DOHH2 (cell line): ENCODE results near the gene C6orf89.

Experiments
- H3F3A ChIP-seq: fragments of 200-600 bp; sonication (generic), shearing (Covaris generic); 2 replicates; pipeline ENCODE4 v1.6.0; 2016; ENCODE audit warnings: antibody characterized with exemption, mild to moderate bottlenecking; ENCODE audit not compliant: control insufficient read depth, insufficient read depth
- H3K27ac ChIP-seq: fragments of 200-600 bp; sonication (generic); 2 replicates; pipeline ENCODE4 v1.5.1; 2014; ENCODE audit warnings: low read depth, mild to moderate bottlenecking, low read length, moderate library complexity
- H3K27me3 ChIP-seq: fragments of 200-600 bp; sonication (generic); 2 replicates; pipeline ENCODE4 v1.6.1; 2014; ENCODE audit warnings: mild to moderate bottlenecking, low read length, mixed read lengths; ENCODE audit not compliant: control insufficient read depth
- H3K36me3 ChIP-seq: fragments of 200-600 bp; sonication (generic); 2 replicates; pipeline ENCODE4 v1.6.1; 2014; ENCODE audit warnings: mild to moderate bottlenecking, low read length, moderate library complexity, mixed read lengths; ENCODE audit not compliant: control insufficient read depth
- H3K4me1 ChIP-seq: fragments of 200-600 bp; sonication (generic); 2 replicates; pipeline ENCODE4 v1.6.1; 2014; ENCODE audit warnings: mild to moderate bottlenecking, low read length, mixed read lengths; ENCODE audit not compliant: control insufficient read depth
- H3K4me2 ChIP-seq: fragments of 200-600 bp; sonication (generic); 2 replicates; pipeline ENCODE4 v1.6.0; 2014; ENCODE audit warnings: mild to moderate bottlenecking, low read length, moderate library complexity
- H3K4me3 ChIP-seq: fragments of 200-600 bp; sonication (generic); 2 replicates; pipeline ENCODE4 v1.5.1; 2014; ENCODE audit warnings: mild to moderate bottlenecking, low read length, mixed read lengths
- H3K79me2 ChIP-seq: fragments of 200-600 bp; sonication (generic); 2 replicates; pipeline ENCODE4 v1.6.1; 2014; ENCODE audit warnings: mild to moderate bottlenecking, low read length, mixed read lengths; ENCODE audit not compliant: control insufficient read depth
- H3K9me2 ChIP-seq: fragments of 200-600 bp; sonication (generic); replicated peaks from 2 replicates; pipeline ENCODE4 v1.6.1; 2014; ENCODE audit warnings: mild to moderate bottlenecking, low read length, mixed read lengths; ENCODE audit not compliant: control insufficient read depth
- H3K9me3 ChIP-seq: fragments of 200-600 bp; sonication (generic); 2 replicates; pipeline ENCODE4 v1.6.1; 2014; ENCODE audit warnings: antibody characterized with exemption, low read length, mixed read lengths; ENCODE audit not compliant: control insufficient read depth, insufficient read depth
- H4K20me1 ChIP-seq: fragments of 200-600 bp; sonication (generic); 2 replicates; pipeline ENCODE4 v1.6.0; 2014; ENCODE audit warnings: low read depth, mild to moderate bottlenecking, antibody characterized with exemption, low read length, moderate library complexity; ENCODE audit not compliant: control insufficient read depth, insufficient read depth
- EZH2phosphoT487 ChIP-seq: fragments of 200-600 bp; sonication (generic); IDR thresholded peaks from 2 replicates; pipeline ENCODE4 v1.6.1; 2017; ENCODE audit warnings: borderline replicate concordance, mild to moderate bottlenecking, antibody characterized with exemption, low read length, moderate library complexity, mixed read lengths
- TF ChIP-seq, protein P1 (sequence below): fragments of 200-600 bp; sonication (generic); IDR thresholded peaks from one replicate; pipeline ENCODE4 v1.5.1; 2014; ENCODE audit warnings: antibody characterized with exemption, mild to moderate bottlenecking, low read depth, low read length; ENCODE audit not compliant: poor library complexity, severe bottlenecking

C6orf89 gene

DNA sequence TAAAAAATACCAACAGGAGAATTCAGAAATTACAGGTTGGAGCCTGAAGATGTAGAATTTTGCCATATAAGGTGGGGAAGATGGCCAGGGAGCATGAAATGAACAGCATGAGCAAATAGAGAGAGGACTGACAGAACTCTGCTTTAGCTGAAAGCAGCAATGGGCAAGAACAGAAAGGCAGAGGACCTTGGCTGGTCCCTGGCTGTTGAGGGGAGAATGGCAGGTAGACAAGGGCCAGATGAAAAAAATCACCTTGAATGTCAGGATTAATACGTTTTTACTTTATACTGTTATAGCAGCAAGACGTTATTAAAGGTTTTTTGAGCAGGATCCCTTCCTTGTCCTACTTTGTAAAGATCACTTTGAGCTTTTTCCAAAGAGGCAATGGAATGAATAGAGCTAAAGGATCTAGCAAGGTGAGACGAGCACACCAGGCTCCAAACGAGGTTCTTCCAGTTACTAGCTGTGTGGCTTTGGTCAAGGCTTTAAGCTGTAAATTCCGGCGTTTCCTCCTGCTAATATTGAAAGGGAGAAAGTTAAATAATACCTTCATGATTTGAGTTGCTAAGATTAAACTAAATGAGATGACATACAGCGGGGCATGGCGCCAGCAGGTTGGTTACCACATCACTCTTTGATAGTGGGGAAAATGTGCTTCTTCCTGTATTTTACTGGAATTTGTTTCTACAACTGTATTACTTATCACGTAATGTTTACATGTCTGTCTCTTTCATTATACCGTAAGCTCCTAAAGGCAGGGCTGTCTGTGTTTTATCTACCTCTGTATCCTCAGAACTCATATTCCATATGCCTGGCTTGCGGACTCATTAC, 11.9 kb upstream of the C6orf89 start:
- H3K27ac ChIP-seq: peak overlapping the region; percentile 71
- peak overlapping the region; percentile 70 for H3K4me2 ChIP-seq
- peaks cover 55% of the 10 kb centered on the region for H3K79me2 ChIP-seq
- H3K4me1 ChIP-seq: peaks cover 27% of the 10 kb centered on the region
- no peak for TF ChIP-seq EZH2phosphoT487
- TF ChIP-seq, protein P1, sequence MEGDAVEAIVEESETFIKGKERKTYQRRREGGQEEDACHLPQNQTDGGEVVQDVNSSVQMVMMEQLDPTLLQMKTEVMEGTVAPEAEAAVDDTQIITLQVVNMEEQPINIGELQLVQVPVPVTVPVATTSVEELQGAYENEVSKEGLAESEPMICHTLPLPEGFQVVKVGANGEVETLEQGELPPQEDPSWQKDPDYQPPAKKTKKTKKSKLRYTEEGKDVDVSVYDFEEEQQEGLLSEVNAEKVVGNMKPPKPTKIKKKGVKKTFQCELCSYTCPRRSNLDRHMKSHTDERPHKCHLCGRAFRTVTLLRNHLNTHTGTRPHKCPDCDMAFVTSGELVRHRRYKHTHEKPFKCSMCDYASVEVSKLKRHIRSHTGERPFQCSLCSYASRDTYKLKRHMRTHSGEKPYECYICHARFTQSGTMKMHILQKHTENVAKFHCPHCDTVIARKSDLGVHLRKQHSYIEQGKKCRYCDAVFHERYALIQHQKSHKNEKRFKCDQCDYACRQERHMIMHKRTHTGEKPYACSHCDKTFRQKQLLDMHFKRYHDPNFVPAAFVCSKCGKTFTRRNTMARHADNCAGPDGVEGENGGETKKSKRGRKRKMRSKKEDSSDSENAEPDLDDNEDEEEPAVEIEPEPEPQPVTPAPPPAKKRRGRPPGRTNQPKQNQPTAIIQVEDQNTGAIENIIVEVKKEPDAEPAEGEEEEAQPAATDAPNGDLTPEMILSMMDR: peak; percentile 13
- H3K9me2 ChIP-seq: no peaks in the 10 kb centered on the region
- H3K27me3 ChIP-seq: no peaks in the 10 kb centered on the region
- H3K4me3 ChIP-seq: peak overlapping the region; percentile 86
- H3K36me3 ChIP-seq: peaks cover 40% of the 10 kb centered on the region
- no peaks in the 10 kb centered on the region for H3K9me3 ChIP-seq
- H4K20me1 ChIP-seq: no peaks in the 10 kb centered on the region
- H3F3A ChIP-seq: no peaks in the 10 kb centered on the region

DNA sequence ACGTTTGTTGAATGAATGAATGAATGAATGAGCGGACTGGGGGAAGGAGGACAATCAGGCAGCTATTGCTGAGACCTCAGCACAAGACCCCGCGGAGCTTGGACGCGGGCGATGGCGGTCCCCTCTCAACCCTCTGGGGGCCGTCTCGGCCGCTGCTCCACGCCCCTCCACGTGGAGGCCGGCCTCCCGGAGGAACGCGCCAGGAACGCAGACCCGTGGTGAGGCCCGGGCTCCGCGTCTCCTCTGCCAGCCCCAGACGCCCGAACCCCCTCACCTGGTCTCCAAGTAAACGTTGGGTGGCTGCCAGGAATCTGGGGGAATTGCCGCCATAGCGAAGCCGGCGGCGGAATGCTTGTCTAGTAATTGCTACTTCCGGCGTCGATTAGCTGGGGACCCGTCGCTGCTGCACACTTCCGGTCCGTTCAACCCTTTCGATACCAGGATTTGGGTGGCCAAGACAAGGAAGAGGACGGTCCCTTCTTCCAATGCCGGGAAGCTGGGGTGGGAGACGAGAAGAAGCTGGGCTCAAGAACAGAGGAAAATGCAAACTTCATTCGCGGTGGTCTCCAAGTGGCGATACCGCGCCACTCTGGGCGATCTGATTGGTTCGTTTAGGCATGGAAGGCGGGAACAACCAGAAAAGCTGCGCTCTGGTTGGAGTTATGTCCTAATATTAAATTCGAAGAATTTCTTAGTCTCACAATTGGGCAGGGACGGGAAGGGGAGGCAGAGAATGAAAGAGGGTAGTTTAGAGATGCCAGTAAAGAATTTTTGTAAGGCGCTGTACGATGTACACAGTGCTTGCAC, 11.1 kb upstream of the C6orf89 start, which contains the start of gene PPIL1:
TSS of gene PPIL1 (minus strand) at position 361 of the 807 bp plus-strand sequence. CDS start at position 330, 31 bp downstream.
- H3K27ac ChIP-seq: peak within 1 kb of the TSS; percentile 71
- TF ChIP-seq, protein P1: peak; percentile 15
- no peak for TF ChIP-seq EZH2phosphoT487

DNA sequence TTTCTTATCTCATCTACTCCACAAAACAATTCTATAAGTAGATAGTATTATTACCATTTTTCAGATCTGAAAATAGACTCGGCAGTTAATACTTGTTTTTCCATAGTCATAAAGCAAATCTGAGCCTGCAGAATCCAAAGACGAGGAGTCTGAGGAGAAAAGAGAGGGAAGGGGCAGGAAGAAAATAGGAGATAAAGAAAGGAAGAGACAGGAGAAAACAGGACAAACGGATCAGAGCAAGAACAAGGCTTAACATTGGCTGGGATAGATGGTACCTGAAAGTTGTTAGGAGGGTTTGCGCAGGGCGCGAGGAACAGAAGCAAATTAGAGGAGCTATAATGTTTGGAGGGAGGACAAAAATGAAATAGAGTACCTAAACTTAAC, 10.5 kb upstream of the C6orf89 start:
- Histone ChIP-seq H3K36me3 (peaks cover 30% of the 10 kb centered on the region), H3F3A (no peaks in the 10 kb centered on the region), H3K4me1 (peaks cover 27% of the 10 kb centered on the region), H3K79me2 (peaks cover 41% of the 10 kb centered on the region), H3K4me2 (peak overlapping the region; percentile 70), H3K27me3 (no peaks in the 10 kb centered on the region), H3K27ac (peak overlapping the region; percentile 71), H3K4me3 (peak overlapping the region; percentile 86), H4K20me1 (no peaks in the 10 kb centered on the region), H3K9me3 (no peaks in the 10 kb centered on the region), H3K9me2 (no peaks in the 10 kb centered on the region)
- TF ChIP-seq EZH2phosphoT487: no peak
- TF ChIP-seq, protein P1: no peak

More for the DNA sequence above, 11.1 kb upstream of the C6orf89 start, which contains the start of gene PPIL1:
- Histone ChIP-seq H3K9me3 (no peaks in the 10 kb centered on the region), H3K9me2 (no peaks in the 10 kb centered on the region), H3F3A (no peaks in the 10 kb centered on the region), H3K4me1 (peaks cover 27% of the 10 kb centered on the region), H3K4me3 (peak within 1 kb of the TSS; percentile 86), H3K27me3 (no peaks in the 10 kb centered on the region), H3K4me2 (peak within 1 kb of the TSS; percentile 70), H3K79me2 (peaks cover 47% of the 10 kb centered on the region), H4K20me1 (no peaks in the 10 kb centered on the region), H3K36me3 (peaks cover 35% of the 10 kb centered on the region)
